SK-N-SH (cell line): Measurements from ENCODE around the gene PHYKPL.

ENCODE experiments used
- EP300 ChIP-seq, 2 experiments: IDR thresholded peaks; 2 replicates each; pipeline versions ENCODE4 v1.4.0 to v1.6.1; 2012; ENCODE audit warnings: borderline replicate concordance in 1 of 2, low read depth in 1 of 2, low read length in 1 of 2
- EZH2phosphoT487 ChIP-seq: fragments of 200-600 bp; sonication (generic); IDR thresholded peaks from 2 replicates; pipeline ENCODE4 v1.6.1; 2017; ENCODE audit warnings: low read depth, mixed run types, mild to moderate bottlenecking, antibody characterized with exemption, moderate library complexity, borderline replicate concordance
- JUND ChIP-seq: IDR thresholded peaks from 2 replicates; pipeline ENCODE4 v1.4.0; 2012
- MXI1 ChIP-seq: IDR thresholded peaks from 2 replicates; pipeline ENCODE4 v1.6.1; 2012; ENCODE audit warnings: mild to moderate bottlenecking, low read depth, low read length, improper control_type of control experiment
- NRF1 ChIP-seq: IDR thresholded peaks from 2 replicates; pipeline ENCODE4 v1.6.1; 2012; ENCODE audit warnings: low read depth, mild to moderate bottlenecking, low read length
- RAD21 ChIP-seq: IDR thresholded peaks from 2 replicates; pipeline ENCODE4 v1.6.1; 2012; ENCODE audit warnings: mild to moderate bottlenecking, low read length
- RFX5 ChIP-seq: IDR thresholded peaks from 2 replicates; pipeline ENCODE4 v1.6.1; 2012; ENCODE audit warnings: mild to moderate bottlenecking, improper control_type of control experiment, low read length
- YY1 ChIP-seq: IDR thresholded peaks from 2 replicates; pipeline ENCODE4 v1.4.0; 2012; ENCODE audit warnings: low read depth, mild to moderate bottlenecking
- TF ChIP-seq, protein P1 (sequence below): fragments of 200-600 bp; sonication (generic); IDR thresholded peaks from 2 replicates; pipeline ENCODE4 v1.6.1; 2017; ENCODE audit warnings: antibody characterized with exemption, mild to moderate bottlenecking, moderate library complexity
- TF ChIP-seq, protein P2 (sequence below): IDR thresholded peaks from 2 replicates; pipeline ENCODE4 v1.4.0; 2012; ENCODE audit warnings: low read depth
- TF ChIP-seq, protein P3 (sequence below): IDR thresholded peaks from 2 replicates; pipeline ENCODE4 v1.6.1; 2012; ENCODE audit warnings: mild to moderate bottlenecking, low read depth, low read length, moderate library complexity

GRCh38 chr5:178279723-178280438 is 47.3 kb upstream of the PHYKPL start:
- TF ChIP-seq NRF1: no peak
- no peak; the same call in 1 of the 2 replicates for TF ChIP-seq MXI1
- TF ChIP-seq, protein P1, sequence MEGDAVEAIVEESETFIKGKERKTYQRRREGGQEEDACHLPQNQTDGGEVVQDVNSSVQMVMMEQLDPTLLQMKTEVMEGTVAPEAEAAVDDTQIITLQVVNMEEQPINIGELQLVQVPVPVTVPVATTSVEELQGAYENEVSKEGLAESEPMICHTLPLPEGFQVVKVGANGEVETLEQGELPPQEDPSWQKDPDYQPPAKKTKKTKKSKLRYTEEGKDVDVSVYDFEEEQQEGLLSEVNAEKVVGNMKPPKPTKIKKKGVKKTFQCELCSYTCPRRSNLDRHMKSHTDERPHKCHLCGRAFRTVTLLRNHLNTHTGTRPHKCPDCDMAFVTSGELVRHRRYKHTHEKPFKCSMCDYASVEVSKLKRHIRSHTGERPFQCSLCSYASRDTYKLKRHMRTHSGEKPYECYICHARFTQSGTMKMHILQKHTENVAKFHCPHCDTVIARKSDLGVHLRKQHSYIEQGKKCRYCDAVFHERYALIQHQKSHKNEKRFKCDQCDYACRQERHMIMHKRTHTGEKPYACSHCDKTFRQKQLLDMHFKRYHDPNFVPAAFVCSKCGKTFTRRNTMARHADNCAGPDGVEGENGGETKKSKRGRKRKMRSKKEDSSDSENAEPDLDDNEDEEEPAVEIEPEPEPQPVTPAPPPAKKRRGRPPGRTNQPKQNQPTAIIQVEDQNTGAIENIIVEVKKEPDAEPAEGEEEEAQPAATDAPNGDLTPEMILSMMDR: peak; percentile 32; the same call in 1 of the 2 replicates
- TF ChIP-seq RFX5: peak; percentile 26; the same call in 1 of the 2 replicates
- TF ChIP-seq JUND: no peak
- peak; percentile 99 for TF ChIP-seq RAD21
- peak in 1 of 2 experiments; percentile 28; a peak in 1 of 4 replicates for TF ChIP-seq EP300 (IDR thresholded peaks at IDR 0.05; ENCODE audit: borderline replicate concordance in 1 of 2, low read depth in 1 of 2, low read length in 1 of 2)
- no peak for TF ChIP-seq EZH2phosphoT487
- TF ChIP-seq, protein P2, sequence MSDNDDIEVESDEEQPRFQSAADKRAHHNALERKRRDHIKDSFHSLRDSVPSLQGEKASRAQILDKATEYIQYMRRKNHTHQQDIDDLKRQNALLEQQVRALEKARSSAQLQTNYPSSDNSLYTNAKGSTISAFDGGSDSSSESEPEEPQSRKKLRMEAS: no peak
- TF ChIP-seq YY1: no peak
- TF ChIP-seq, protein P3, sequence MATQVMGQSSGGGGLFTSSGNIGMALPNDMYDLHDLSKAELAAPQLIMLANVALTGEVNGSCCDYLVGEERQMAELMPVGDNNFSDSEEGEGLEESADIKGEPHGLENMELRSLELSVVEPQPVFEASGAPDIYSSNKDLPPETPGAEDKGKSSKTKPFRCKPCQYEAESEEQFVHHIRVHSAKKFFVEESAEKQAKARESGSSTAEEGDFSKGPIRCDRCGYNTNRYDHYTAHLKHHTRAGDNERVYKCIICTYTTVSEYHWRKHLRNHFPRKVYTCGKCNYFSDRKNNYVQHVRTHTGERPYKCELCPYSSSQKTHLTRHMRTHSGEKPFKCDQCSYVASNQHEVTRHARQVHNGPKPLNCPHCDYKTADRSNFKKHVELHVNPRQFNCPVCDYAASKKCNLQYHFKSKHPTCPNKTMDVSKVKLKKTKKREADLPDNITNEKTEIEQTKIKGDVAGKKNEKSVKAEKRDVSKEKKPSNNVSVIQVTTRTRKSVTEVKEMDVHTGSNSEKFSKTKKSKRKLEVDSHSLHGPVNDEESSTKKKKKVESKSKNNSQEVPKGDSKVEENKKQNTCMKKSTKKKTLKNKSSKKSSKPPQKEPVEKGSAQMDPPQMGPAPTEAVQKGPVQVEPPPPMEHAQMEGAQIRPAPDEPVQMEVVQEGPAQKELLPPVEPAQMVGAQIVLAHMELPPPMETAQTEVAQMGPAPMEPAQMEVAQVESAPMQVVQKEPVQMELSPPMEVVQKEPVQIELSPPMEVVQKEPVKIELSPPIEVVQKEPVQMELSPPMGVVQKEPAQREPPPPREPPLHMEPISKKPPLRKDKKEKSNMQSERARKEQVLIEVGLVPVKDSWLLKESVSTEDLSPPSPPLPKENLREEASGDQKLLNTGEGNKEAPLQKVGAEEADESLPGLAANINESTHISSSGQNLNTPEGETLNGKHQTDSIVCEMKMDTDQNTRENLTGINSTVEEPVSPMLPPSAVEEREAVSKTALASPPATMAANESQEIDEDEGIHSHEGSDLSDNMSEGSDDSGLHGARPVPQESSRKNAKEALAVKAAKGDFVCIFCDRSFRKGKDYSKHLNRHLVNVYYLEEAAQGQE: no peak
